WTC11 (cell line): ENCODE data around the gene FGF3. TPM values are rescaled to one million over a fixed set of nuclear protein-coding genes. Genes with fewer than 3 reads are reported as not detected.

Source experiments
- ATAC-seq: fragments of 200-7000 bp; cut with Tn5 transposase; 2 replicates; pipeline ENCODE4 v1.10.0; 2021; ENCODE audit warnings: mild to moderate bottlenecking, moderate library complexity
- CTCF ChIA-PET: fragments of 300-600 bp; sonication (Branson Sonifier 250); formaldehyde crosslinking; loops from one replicate; lab custom pipeline; 2021; ENCODE audit warnings: antibody characterized with exemption; lab: Charles Lee
- POLR2A ChIA-PET: fragments of 350-600 bp; sonication (Branson Sonifier 250); formaldehyde crosslinking; loops from one replicate; lab custom pipeline; 2021; ENCODE audit warnings: antibody characterized with exemption; lab: Charles Lee
- DNase-seq: peaks from one replicate; pipeline ENCODE4 v3.0.0; 2021; ENCODE audit warnings: low spot score
- H3K27ac Mint-ChIP-seq: 2 replicates; pipeline ENCODE4 v1.8.0; 2021; ENCODE audit warnings: mixed read lengths
- H3K27me3 Mint-ChIP-seq: 2 replicates; pipeline ENCODE4 v1.8.0; 2021; ENCODE audit warnings: low read depth, mild to moderate bottlenecking, moderate library complexity, mixed read lengths
- H3K36me3 Mint-ChIP-seq: 2 replicates; pipeline ENCODE4 v1.8.0; 2021; ENCODE audit warnings: mixed read lengths
- H3K4me1 Mint-ChIP-seq: 2 replicates; pipeline ENCODE4 v1.8.0; 2022; ENCODE audit warnings: mixed read lengths
- H3K4me3 Mint-ChIP-seq: 2 replicates; pipeline ENCODE4 v1.8.0; 2021; ENCODE audit warnings: mild to moderate bottlenecking, moderate library complexity, mixed read lengths
- H3K9me3 Mint-ChIP-seq: 2 replicates; pipeline ENCODE4 v1.8.0; 2021; ENCODE audit warnings: mixed read lengths
- AR ChIP-seq: fragments of 250-450 bp; sonication (Bioruptor Pico); IDR thresholded peaks from 2 replicates; pipeline ENCODE4 v1.9.0; 2021; ENCODE audit warnings: mild to moderate bottlenecking
- CBFB ChIP-seq: sonication (generic); formaldehyde crosslinking; IDR thresholded peaks from 2 replicates; pipeline ENCODE4 v1.8.1; 2022; ENCODE audit warnings: mild to moderate bottlenecking, low read depth, missing genetic modification reagents
- E2F4 ChIP-seq: sonication (generic); formaldehyde crosslinking; IDR thresholded peaks from 2 replicates; pipeline ENCODE4 v1.8.1; 2022; ENCODE audit warnings: low read depth, mild to moderate bottlenecking, moderate library complexity, missing genetic modification reagents, borderline replicate concordance
- EMX1 ChIP-seq: fragments of 250-450 bp; sonication (Bioruptor Pico); IDR thresholded peaks from 2 replicates; pipeline ENCODE4 v1.8.0; 2021; ENCODE audit warnings: mild to moderate bottlenecking
- ETV6 ChIP-seq: sonication (generic); formaldehyde crosslinking; IDR thresholded peaks from 2 replicates; pipeline ENCODE4 v1.8.1; 2022; ENCODE audit warnings: mild to moderate bottlenecking, missing genetic modification reagents
- FOXP1 ChIP-seq: sonication (generic); formaldehyde crosslinking; IDR thresholded peaks from 2 replicates; pipeline ENCODE4 v1.8.0; 2022; ENCODE audit warnings: missing genetic modification reagents, mild to moderate bottlenecking, moderate library complexity, borderline replicate concordance
- JUN ChIP-seq: sonication (generic); formaldehyde crosslinking; IDR thresholded peaks from 2 replicates; pipeline ENCODE4 v1.8.0; 2023; ENCODE audit warnings: mild to moderate bottlenecking, missing genetic modification reagents
- MAX ChIP-seq: sonication (generic); formaldehyde crosslinking; IDR thresholded peaks from 2 replicates; pipeline ENCODE4 v1.8.0; 2022; ENCODE audit warnings: mild to moderate bottlenecking, missing genetic modification reagents
- NFATC4 ChIP-seq: fragments of 250-450 bp; sonication (Bioruptor Pico); IDR thresholded peaks from 2 replicates; pipeline ENCODE4 v1.9.0; 2021; ENCODE audit warnings: mild to moderate bottlenecking
- RORB ChIP-seq: fragments of 250-450 bp; sonication (Bioruptor Pico); IDR thresholded peaks from 2 replicates; pipeline ENCODE4 v1.9.0; 2021; ENCODE audit warnings: mild to moderate bottlenecking
- SMAD4 ChIP-seq: sonication (generic); formaldehyde crosslinking; IDR thresholded peaks from 2 replicates; pipeline ENCODE4 v1.8.0; 2022; ENCODE audit warnings: mild to moderate bottlenecking, missing genetic modification reagents
- SOX15 ChIP-seq: fragments of 250-450 bp; sonication (Bioruptor Pico); IDR thresholded peaks from 2 replicates; pipeline ENCODE4 v1.9.0; 2021; ENCODE audit warnings: mild to moderate bottlenecking
- SP1 ChIP-seq: sonication (generic); formaldehyde crosslinking; conservative IDR thresholded peaks from 2 replicates; pipeline ENCODE4 v1.8.1; 2022; ENCODE audit warnings: missing genetic modification reagents
- TEAD4 ChIP-seq: sonication (generic); formaldehyde crosslinking; IDR thresholded peaks from 2 replicates; pipeline ENCODE4 v1.8.0; 2022; ENCODE audit warnings: mild to moderate bottlenecking, missing genetic modification reagents
- USF1 ChIP-seq: sonication (generic); formaldehyde crosslinking; IDR thresholded peaks from 2 replicates; pipeline ENCODE4 v1.8.0; 2022; ENCODE audit warnings: mild to moderate bottlenecking, missing genetic modification reagents
- ZNF416 ChIP-seq: fragments of 250-450 bp; sonication (Bioruptor Pico); IDR thresholded peaks from 2 replicates; pipeline ENCODE4 v1.9.0; 2021; ENCODE audit warnings: mild to moderate bottlenecking, inconsistent platforms
- ZNF425 ChIP-seq: fragments of 250-450 bp; sonication (Bioruptor Pico); conservative IDR thresholded peaks from 2 replicates; pipeline ENCODE4 v1.9.0; 2021; ENCODE audit warnings: mild to moderate bottlenecking
- total RNA-seq: library from RNA; stranded (reverse); gene quantifications from 3 replicates; pipeline ENCODE4 v1.2.3, GENCODE V29; 2021

The FGF3 gene
- total RNA-seq, 1 experiment from 2014 or later, result not detected

- no peaks in the 10 kb centered on the region for H3K9me3 Mint-ChIP-seq
- ATAC-seq (no peak), DNase-seq (no peak)
- no peaks in the 10 kb centered on the region for H3K36me3 Mint-ChIP-seq
- peaks cover 72% of the 10 kb centered on the region for H3K27me3 Mint-ChIP-seq
- H3K4me3 Mint-ChIP-seq, result no peak overlapping the region
- no peak for TF ChIP-seq TEAD4 (CRISPR knock-in tag)
- TF ChIP-seq ETV6 (CRISPR knock-in tag), result no peak
- TF ChIP-seq EMX1 (CRISPR knock-in tag), result no peak
- no peak for TF ChIP-seq FOXP1 (CRISPR knock-in tag)
- TF ChIP-seq SP1, result no peak
- no peak for TF ChIP-seq ZNF416 (CRISPR knock-in tag)
- no peak overlapping the region for H3K27ac Mint-ChIP-seq
- peaks cover 6% of the 10 kb centered on the region; the same call in 1 of the 2 replicates for H3K4me1 Mint-ChIP-seq
- ChIA-PET POLR2A (no interaction called here), CTCF (interaction anchor here (0.6 kb wide), 1 partner anchor 20 kb away, joined by 3 read pairs; no protein-coding TSS in a partner anchor)
These were observed 2.4 kb upstream of the FGF3 start for GRCh38 chr11:69821511-69822040.

GRCh38 chr11:69820441-69820840 lies 1.2 kb upstream of the FGF3 start:
- POLR2A ChIA-PET, result no interaction called here
- Mint-ChIP-seq H3K4me1 (peaks cover 7% of the 10 kb centered on the region; the same call in 1 of the 2 replicates), H3K27me3 (peaks cover 79% of the 10 kb centered on the region), H3K4me3 (no peak overlapping the region), H3K27ac (no peak overlapping the region), H3K36me3 (no peaks in the 10 kb centered on the region), H3K9me3 (no peaks in the 10 kb centered on the region)
- ATAC-seq (no peak), DNase-seq (no peak)
- TF ChIP-seq SOX15 (CRISPR knock-in tag) (no peak), ZNF425 (CRISPR knock-in tag) (no peak), NFATC4 (no peak), JUN (no peak), SMAD4 (CRISPR knock-in tag) (no peak), E2F4 (CRISPR knock-in tag) (no peak), MAX (CRISPR knock-in tag) (no peak), USF1 (CRISPR knock-in tag) (no peak), CBFB (CRISPR knock-in tag) (no peak), AR (no peak), RORB (no peak)
- CTCF ChIA-PET, result interaction anchor here (0.7 to 1.4 kb wide), 5 partner anchors 12 to 116 kb away, joined by 3 to 5 read pairs (median 3); no protein-coding TSS in a partner anchor
